Mucosa of gallbladder (tissue), 1 donor: Measurements from ENCODE around the gene TUBG2. TPM values are rescaled to one million over a fixed set of nuclear protein-coding genes. Genes with fewer than 3 reads are reported as not detected.
"Not testable (repeated sequence)": the region's sequence is repeated elsewhere in the genome, so short reads cannot be mapped to it uniquely, and the experiment has no call there.

ENCODE experiments used
- DNase-seq: peaks from one replicate; pipeline ENCODE4 v3.0.0-alpha.2; 2020; ENCODE audit warnings: low spot score
- total RNA-seq: library from RNA; stranded (reverse); gene quantifications from one replicate; pipeline ENCODE4 v1.2.1, GENCODE V29; 2021
- donor health status: DM: no; HTN: no; CAD: no.

TUBG2 gene
- 30.8 TPM for total RNA-seq

- peak; percentile 87 for DNase-seq
Measured at GRCh38 chr17:42659079-42659931, at the start of gene TUBG2. Gene TUBG2 (plus strand): TSS chr17:42659284. CDS start chr17:42659504, 220 bp downstream.

- DNase-seq = not testable (repeated sequence)
Measured at GRCh38 chr17:42609814-42610801, 49.0 kb upstream of the TUBG2 start.

- no peak for DNase-seq
Measured at GRCh38 chr17:42612013-42612412, 47.1 kb upstream of the TUBG2 start.

GRCh38 chr17:42613699-42614295 is 45.3 kb upstream of the TUBG2 start:
- DNase-seq = no peak

GRCh38 chr17:42617956-42618431 is 41.1 kb upstream of the TUBG2 start:
- DNase-seq = no peak

GRCh38 chr17:42618442-42619150 is 40.5 kb upstream of the TUBG2 start:
- DNase-seq = peak; percentile 48

GRCh38 chr17:42621987-42622386 is 37.1 kb upstream of the TUBG2 start:
- not testable (repeated sequence) for DNase-seq

GRCh38 chr17:42623271-42623670 is 35.8 kb upstream of the TUBG2 start:
- DNase-seq = no peak

- peak; percentile 64 for DNase-seq
Measured at GRCh38 chr17:42623732-42624596, 35.1 kb upstream of the TUBG2 start.

- not testable (repeated sequence) for DNase-seq
Measured at GRCh38 chr17:42627032-42627764, 31.9 kb upstream of the TUBG2 start.

GRCh38 chr17:42629411-42630009 is 29.6 kb upstream of the TUBG2 start:
- no peak for DNase-seq

- no peak for DNase-seq
Measured at GRCh38 chr17:42632949-42633444, 26.1 kb upstream of the TUBG2 start.

GRCh38 chr17:42639525-42640113 is 19.5 kb upstream of the TUBG2 start:
- DNase-seq = no peak

- DNase-seq = no peak
Measured at GRCh38 chr17:42640121-42640520, 19.0 kb upstream of the TUBG2 start.

- DNase-seq = no peak
Measured at GRCh38 chr17:42642336-42642735, 16.7 kb upstream of the TUBG2 start.

- DNase-seq = no peak
Measured at GRCh38 chr17:42647778-42648177, 11.3 kb upstream of the TUBG2 start.

- no peak for DNase-seq
Measured at GRCh38 chr17:42651392-42651791, 7.7 kb upstream of the TUBG2 start.
